BE2C (cell line): ENCODE results near the gene MICU1.

Experiments used
- DNase-seq: peaks from one replicate; pipeline ENCODE4 v3.0.0-alpha.2; 2020
- H3K27me3 ChIP-seq: fragments of 250-450 bp; sonication (Bioruptor Pico); 2 replicates; pipeline ENCODE4 v1.5.1; 2020; ENCODE audit warnings: mild to moderate bottlenecking
- H3K36me3 ChIP-seq: fragments of 250-450 bp; sonication (Bioruptor Pico); 2 replicates; pipeline ENCODE4 v1.5.1; 2020; ENCODE audit warnings: mild to moderate bottlenecking
- H3K4me1 ChIP-seq: fragments of 250-450 bp; sonication (Bioruptor Pico); 2 replicates; pipeline ENCODE4 v1.5.1; 2020
- H3K4me3 ChIP-seq: 2 replicates; pipeline ENCODE4 v1.5.1; 2011; ENCODE audit warnings: low read depth, low read length
- H3K9me3 ChIP-seq: fragments of 250-450 bp; sonication (Bioruptor Pico); 2 replicates; pipeline ENCODE4 v1.5.1; 2020
- TF ChIP-seq, protein P1 (sequence below): IDR thresholded peaks from 2 replicates; pipeline ENCODE4 v1.5.1; 2012; ENCODE audit warnings: mild to moderate bottlenecking, low read depth, low read length

Gene MICU1

GRCh38 chr10:72342911-72343310, 283.0 kb downstream of the MICU1 start:
- Histone ChIP-seq H3K4me1 (no peaks in the 10 kb centered on the region), H3K9me3 (no peaks in the 10 kb centered on the region), H3K4me3 (no peak overlapping the region), H3K36me3 (peaks cover 23% of the 10 kb centered on the region), H3K27me3 (no peaks in the 10 kb centered on the region)
- TF ChIP-seq, protein P1, sequence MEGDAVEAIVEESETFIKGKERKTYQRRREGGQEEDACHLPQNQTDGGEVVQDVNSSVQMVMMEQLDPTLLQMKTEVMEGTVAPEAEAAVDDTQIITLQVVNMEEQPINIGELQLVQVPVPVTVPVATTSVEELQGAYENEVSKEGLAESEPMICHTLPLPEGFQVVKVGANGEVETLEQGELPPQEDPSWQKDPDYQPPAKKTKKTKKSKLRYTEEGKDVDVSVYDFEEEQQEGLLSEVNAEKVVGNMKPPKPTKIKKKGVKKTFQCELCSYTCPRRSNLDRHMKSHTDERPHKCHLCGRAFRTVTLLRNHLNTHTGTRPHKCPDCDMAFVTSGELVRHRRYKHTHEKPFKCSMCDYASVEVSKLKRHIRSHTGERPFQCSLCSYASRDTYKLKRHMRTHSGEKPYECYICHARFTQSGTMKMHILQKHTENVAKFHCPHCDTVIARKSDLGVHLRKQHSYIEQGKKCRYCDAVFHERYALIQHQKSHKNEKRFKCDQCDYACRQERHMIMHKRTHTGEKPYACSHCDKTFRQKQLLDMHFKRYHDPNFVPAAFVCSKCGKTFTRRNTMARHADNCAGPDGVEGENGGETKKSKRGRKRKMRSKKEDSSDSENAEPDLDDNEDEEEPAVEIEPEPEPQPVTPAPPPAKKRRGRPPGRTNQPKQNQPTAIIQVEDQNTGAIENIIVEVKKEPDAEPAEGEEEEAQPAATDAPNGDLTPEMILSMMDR, result no peak
- DNase-seq, result no peak

GRCh38 chr10:72340510-72341261, 285.2 kb downstream of the MICU1 start:
- H3K36me3 ChIP-seq, result peaks cover 31% of the 10 kb centered on the region
- DNase-seq, result peak; percentile 79
- peaks cover 14% of the 10 kb centered on the region for H3K4me1 ChIP-seq
- no peaks in the 10 kb centered on the region for H3K27me3 ChIP-seq
- no peaks in the 10 kb centered on the region for H3K9me3 ChIP-seq
- TF ChIP-seq, protein P1, result peak; percentile 94
- H3K4me3 ChIP-seq, result no peak overlapping the region

DNA sequence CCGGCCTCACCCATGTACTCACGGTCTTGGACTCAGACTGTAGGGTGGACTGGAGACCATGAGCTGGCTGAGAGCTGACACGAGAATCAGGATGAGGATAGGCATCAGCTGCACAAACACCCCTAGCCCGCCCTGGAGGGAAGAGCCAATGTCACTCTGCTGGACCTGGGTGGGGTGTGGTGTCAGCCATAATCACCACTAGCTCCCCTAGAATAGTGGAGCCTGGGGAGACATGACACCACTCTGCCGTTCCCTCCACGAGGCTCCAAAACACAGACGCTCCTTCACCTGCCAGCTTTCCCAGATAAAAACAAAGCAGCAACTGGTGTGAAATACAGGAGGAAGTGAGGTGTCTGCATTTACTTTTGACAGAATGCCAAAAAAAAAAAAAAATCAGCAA, 287.7 kb downstream of the MICU1 start:
- no peak for DNase-seq
- Histone ChIP-seq H3K27me3 (no peaks in the 10 kb centered on the region), H3K9me3 (no peaks in the 10 kb centered on the region), H3K4me3 (no peak overlapping the region), H3K4me1 (peaks cover 36% of the 10 kb centered on the region), H3K36me3 (peaks cover 31% of the 10 kb centered on the region)
- TF ChIP-seq, protein P1, result no peak

DNA sequence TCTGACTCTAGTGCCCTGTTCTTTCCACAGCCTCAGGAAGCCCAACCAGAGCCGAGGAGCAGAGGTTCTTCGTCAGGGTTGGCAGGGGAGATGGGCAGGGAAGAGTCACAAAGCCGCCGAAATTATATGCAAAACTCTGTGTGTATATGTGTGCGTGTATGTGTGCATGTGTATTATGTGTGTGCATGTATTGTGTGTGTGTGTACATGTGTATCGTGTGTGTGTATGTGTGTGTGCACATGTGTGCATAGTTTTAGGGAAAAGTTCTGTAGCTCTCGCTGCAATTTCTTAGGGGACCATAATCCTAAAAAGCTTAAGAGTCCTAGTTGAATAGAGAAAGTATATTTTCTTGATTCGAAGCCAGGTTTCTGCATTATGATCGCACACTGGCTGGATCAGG, 288.2 kb downstream of the MICU1 start:
- Histone ChIP-seq H3K27me3 (no peaks in the 10 kb centered on the region), H3K36me3 (peaks cover 29% of the 10 kb centered on the region), H3K9me3 (no peaks in the 10 kb centered on the region), H3K4me3 (no peak overlapping the region), H3K4me1 (peaks cover 41% of the 10 kb centered on the region)
- TF ChIP-seq, protein P1, result no peak
- no peak for DNase-seq

DNA sequence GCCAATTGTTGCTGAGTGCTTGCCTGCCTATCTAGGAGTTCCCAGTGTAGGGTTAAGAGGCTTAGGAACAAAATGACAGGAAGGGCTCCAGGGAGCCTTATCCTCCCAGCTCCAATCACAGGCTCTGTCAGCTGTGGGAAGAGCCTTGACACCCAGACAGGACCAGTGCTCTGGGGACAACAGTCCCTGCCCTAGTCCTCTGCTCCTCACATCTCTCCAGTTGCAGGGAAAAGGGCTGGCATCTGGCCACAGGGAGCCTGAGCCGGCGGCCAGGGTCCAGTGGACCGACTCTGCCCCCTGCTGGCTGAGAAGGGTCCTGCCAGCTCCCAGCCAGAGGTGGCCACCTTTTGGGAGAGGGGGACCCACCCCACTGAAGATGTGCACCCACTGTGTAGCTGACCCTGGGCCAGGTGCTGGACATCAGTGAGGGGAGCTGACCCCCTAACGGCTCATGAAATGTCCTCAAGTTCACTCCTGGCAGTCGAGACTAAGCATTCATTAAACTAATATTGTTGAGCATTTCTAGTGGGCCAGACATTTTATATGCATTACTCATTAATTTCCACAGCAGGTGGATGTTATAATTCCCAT, 288.7 kb downstream of the MICU1 start:
- peak; percentile 92 for DNase-seq
- peaks cover 44% of the 10 kb centered on the region for H3K4me1 ChIP-seq
- no peaks in the 10 kb centered on the region for H3K9me3 ChIP-seq
- TF ChIP-seq, protein P1, result peak; percentile 94
- H3K4me3 ChIP-seq, result no peak overlapping the region
- H3K36me3 ChIP-seq, result peaks cover 29% of the 10 kb centered on the region
- H3K27me3 ChIP-seq, result no peaks in the 10 kb centered on the region

DNA sequence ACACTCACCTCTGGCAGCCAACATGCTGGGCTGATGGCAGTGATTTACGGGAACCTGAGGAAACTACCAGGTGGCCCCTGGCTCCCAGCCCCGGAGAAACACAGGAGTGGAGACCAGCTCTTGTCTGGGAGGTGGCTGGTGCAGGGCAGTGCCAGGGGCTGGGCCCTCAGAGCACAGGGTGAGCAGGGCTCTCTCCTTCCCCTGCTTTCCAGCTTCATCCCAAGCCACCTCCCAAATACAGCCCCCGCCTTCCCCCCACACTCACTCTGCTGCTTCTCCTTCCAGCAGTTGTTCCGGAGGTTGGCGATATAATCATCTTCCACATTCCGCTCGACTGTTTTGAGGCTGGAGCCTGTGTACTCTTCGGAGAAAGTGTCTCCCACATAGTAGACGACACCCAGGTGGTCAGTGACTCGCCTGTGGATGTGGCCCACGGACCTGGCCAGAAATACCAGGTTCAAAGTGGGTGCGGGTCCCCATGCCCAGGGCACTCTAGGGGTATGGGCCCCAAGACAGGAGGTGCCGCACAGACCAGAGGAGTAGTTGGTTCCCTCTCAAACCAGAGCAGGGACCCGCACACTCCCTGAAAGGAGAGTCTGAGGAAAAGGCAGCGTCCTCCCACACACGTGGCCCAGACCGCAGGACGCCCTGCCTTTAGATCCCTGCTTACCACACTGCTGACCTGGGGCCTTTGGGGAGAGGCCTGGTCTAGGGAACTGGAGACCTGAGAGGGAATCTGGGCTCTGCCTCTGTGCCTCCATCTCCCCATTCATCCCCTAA, 289.4 kb downstream of the MICU1 start:
- H3K27me3 ChIP-seq, result no peaks in the 10 kb centered on the region
- H3K4me1 ChIP-seq, result peaks cover 47% of the 10 kb centered on the region
- H3K36me3 ChIP-seq, result peaks cover 29% of the 10 kb centered on the region
- H3K9me3 ChIP-seq, result no peaks in the 10 kb centered on the region
- DNase-seq, result no peak
- TF ChIP-seq, protein P1, result no peak
- H3K4me3 ChIP-seq, result no peak overlapping the region; the same call in 1 of the 2 replicates
